Adrenal gland (tissue), 5 donors: ENCODE measurements around the gene GSE1.

ENCODE experiments used
- POLR2A ChIP-seq, 2 donors: fragments of 450-650 bp; IDR thresholded peaks; one replicate each; pipeline ENCODE4 v1.6.1; 2017; ENCODE audit warnings: antibody characterized with exemption in 2 of 2, mild to moderate bottlenecking in 2 of 2, moderate library complexity in 1 of 2
- TF ChIP-seq, protein P1 (sequence below), 6 experiments: fragments of 450-650 bp in 4 of 6; fragments of 200-600 bp in 2 of 6; sonication (generic) in 1 of 6; IDR thresholded peaks; 1 replicate in 5 of 6; 2 replicates in 1 of 6; pipeline versions ENCODE4 v1.5.1 to v1.8.0; 2016 to 2021; ENCODE audit warnings: antibody characterized with exemption in 6 of 6, mild to moderate bottlenecking in 2 of 6, moderate library complexity in 1 of 6
- donor health status: DM: no; HTN: no; CAD: no.

DNA sequence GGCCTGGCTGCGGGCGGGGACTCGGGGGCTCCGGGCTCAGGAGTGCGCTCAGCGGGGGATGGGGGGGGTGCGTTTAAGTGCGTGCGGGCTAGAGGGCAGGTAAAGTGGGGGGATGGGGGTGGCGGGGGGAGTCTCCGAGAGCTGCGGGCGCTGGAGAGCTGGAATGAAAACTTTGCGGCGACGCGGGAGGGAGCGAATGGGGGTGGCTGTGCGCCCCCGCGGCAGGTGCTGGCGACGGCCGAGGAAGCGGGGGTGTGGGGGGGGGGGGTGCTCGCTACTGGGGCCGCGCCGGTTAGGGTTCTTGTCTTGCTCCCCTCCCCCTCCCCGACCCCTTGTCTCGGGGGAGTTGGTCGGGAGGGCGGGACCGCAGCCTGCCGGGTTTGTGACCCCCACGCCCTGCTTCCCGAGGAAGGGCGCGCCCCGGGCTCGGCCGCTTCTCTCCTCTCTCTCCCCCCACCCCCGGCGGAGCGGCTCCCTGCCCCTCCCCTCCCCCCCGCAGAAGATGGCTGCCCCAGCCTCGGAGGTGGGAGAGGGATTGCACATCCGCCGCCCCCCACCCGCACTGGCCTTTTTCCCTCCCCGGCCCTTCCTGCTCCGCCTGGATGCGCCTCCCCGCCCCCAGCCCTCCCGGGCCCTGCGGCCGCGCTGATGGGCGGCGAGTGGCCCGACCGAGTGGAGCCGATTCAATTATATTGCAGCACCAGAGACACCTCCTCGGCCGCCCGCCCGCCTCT lies 649 bp downstream of the GSE1 start:
- TF ChIP-seq, protein P1, sequence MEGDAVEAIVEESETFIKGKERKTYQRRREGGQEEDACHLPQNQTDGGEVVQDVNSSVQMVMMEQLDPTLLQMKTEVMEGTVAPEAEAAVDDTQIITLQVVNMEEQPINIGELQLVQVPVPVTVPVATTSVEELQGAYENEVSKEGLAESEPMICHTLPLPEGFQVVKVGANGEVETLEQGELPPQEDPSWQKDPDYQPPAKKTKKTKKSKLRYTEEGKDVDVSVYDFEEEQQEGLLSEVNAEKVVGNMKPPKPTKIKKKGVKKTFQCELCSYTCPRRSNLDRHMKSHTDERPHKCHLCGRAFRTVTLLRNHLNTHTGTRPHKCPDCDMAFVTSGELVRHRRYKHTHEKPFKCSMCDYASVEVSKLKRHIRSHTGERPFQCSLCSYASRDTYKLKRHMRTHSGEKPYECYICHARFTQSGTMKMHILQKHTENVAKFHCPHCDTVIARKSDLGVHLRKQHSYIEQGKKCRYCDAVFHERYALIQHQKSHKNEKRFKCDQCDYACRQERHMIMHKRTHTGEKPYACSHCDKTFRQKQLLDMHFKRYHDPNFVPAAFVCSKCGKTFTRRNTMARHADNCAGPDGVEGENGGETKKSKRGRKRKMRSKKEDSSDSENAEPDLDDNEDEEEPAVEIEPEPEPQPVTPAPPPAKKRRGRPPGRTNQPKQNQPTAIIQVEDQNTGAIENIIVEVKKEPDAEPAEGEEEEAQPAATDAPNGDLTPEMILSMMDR (IDR thresholded peaks at IDR 0.05) = no peak
- TF ChIP-seq POLR2A (IDR thresholded peaks at IDR 0.05) = no peak
